H9 (cell line): ENCODE data around the gene ZNF319. TPM values are rescaled to one million over a fixed set of nuclear protein-coding genes. Genes with fewer than 3 reads are reported as not detected.
"Not testable (repeated sequence)": the region's sequence is repeated elsewhere in the genome, so short reads cannot be mapped to it uniquely, and the experiment has no call there.

Experiments used
- DNase-seq: peaks from one replicate; pipeline ENCODE4 v3.0.0-alpha.2; 2017
- H2AFZ ChIP-seq: one replicate; pipeline ENCODE4 v1.6.1; 2013; ENCODE audit warnings: mild to moderate bottlenecking, low read length, control low read depth, moderate library complexity
- H2AK5ac ChIP-seq: 2 replicates; pipeline ENCODE4 v1.6.1; 2013; ENCODE audit warnings: low read length, control low read depth, mixed read lengths; ENCODE audit not compliant: insufficient read length
- H2BK120ac ChIP-seq: one replicate; pipeline ENCODE4 v1.6.1; 2013; ENCODE audit warnings: low read depth, mild to moderate bottlenecking, low read length, control low read depth, inconsistent platforms; ENCODE audit not compliant: poor library complexity, severe bottlenecking
- H2BK12ac ChIP-seq: 2 replicates; pipeline ENCODE4 v1.6.1; 2013; ENCODE audit warnings: low read length, control low read depth, mixed read lengths, low read depth; ENCODE audit not compliant: insufficient read length
- H2BK15ac ChIP-seq: 2 replicates; pipeline ENCODE4 v1.6.1; 2013; ENCODE audit warnings: low read depth, low read length, control low read depth
- H2BK20ac ChIP-seq: one replicate; pipeline ENCODE4 v1.6.1; 2013; ENCODE audit warnings: low read depth, mild to moderate bottlenecking, low read length, control low read depth, inconsistent platforms; ENCODE audit not compliant: poor library complexity, severe bottlenecking
- H2BK5ac ChIP-seq: 2 replicates; pipeline ENCODE4 v1.6.1; 2013; ENCODE audit warnings: low read length, control low read depth, mixed read lengths; ENCODE audit not compliant: insufficient read length
- H3K14ac ChIP-seq: 2 replicates; pipeline ENCODE4 v1.6.1; 2013; ENCODE audit warnings: low read length, control low read depth; ENCODE audit not compliant: insufficient read depth
- H3K18ac ChIP-seq: 2 replicates; pipeline ENCODE4 v1.6.1; 2013; ENCODE audit warnings: low read depth, mild to moderate bottlenecking, mixed read lengths, low read length, control low read depth; ENCODE audit not compliant: insufficient read length
- H3K23ac ChIP-seq: 2 replicates; pipeline ENCODE4 v1.6.1; 2013; ENCODE audit warnings: low read length, control low read depth, mixed read lengths, low read depth; ENCODE audit not compliant: insufficient read length
- H3K23me2 ChIP-seq: 2 replicates; pipeline ENCODE4 v1.6.1; 2013; ENCODE audit warnings: low read depth, mild to moderate bottlenecking, mixed read lengths, low read length, control low read depth; ENCODE audit not compliant: insufficient read length, poor library complexity, severe bottlenecking
- H3K27ac ChIP-seq: 2 replicates; pipeline ENCODE4 v1.5.1; 2013; ENCODE audit warnings: low read length, control low read depth, mixed read lengths, low read depth; ENCODE audit not compliant: insufficient read length
- H3K27me3 ChIP-seq: 2 replicates; pipeline ENCODE4 v1.6.1; 2013; ENCODE audit warnings: low read length, control low read depth, inconsistent platforms; ENCODE audit not compliant: insufficient read depth
- H3K4ac ChIP-seq: 2 replicates; pipeline ENCODE4 v1.6.1; 2013; ENCODE audit warnings: low read depth, mild to moderate bottlenecking, control low read depth, inconsistent platforms, low read length, moderate library complexity
- H3K4me1 ChIP-seq: 2 replicates; pipeline ENCODE4 v1.6.1; 2013; ENCODE audit warnings: low read length, control low read depth, inconsistent platforms; ENCODE audit not compliant: insufficient read depth
- H3K4me2 ChIP-seq: 2 replicates; pipeline ENCODE4 v1.6.1; 2013; ENCODE audit warnings: low read length, control low read depth, mixed read lengths; ENCODE audit not compliant: insufficient read length, insufficient read depth
- H3K56ac ChIP-seq: 2 replicates; pipeline ENCODE4 v1.6.1; 2013; ENCODE audit warnings: low read depth, mild to moderate bottlenecking, mixed read lengths, low read length, control low read depth; ENCODE audit not compliant: insufficient read length
- H3K79me1 ChIP-seq: 2 replicates; pipeline ENCODE4 v1.6.1; 2013; ENCODE audit warnings: low read depth, mild to moderate bottlenecking, moderate library complexity, low read length, control low read depth, inconsistent platforms; ENCODE audit not compliant: insufficient read depth, poor library complexity, severe bottlenecking
- H3K79me2 ChIP-seq: 2 replicates; pipeline ENCODE4 v1.6.1; 2013; ENCODE audit warnings: low read length, control low read depth, inconsistent platforms; ENCODE audit not compliant: insufficient read depth
- H3K9ac ChIP-seq: 2 replicates; pipeline ENCODE4 v1.6.1; 2013; ENCODE audit warnings: low read length, control low read depth, mixed read lengths; ENCODE audit not compliant: insufficient read length; ENCODE audit errors: extremely low read depth
- H3K9me3 ChIP-seq: one replicate; pipeline ENCODE4 v1.6.1; 2013; ENCODE audit warnings: low read depth, low read length, inconsistent platforms; ENCODE audit not compliant: control insufficient read depth
- H3T11ph ChIP-seq: one replicate; pipeline ENCODE4 v1.6.1; 2013; ENCODE audit warnings: mild to moderate bottlenecking, low read length, control low read depth, inconsistent platforms
- H4K20me1 ChIP-seq: one replicate; pipeline ENCODE4 v1.6.1; 2013; ENCODE audit not compliant: control insufficient read depth, insufficient read length, insufficient read depth
- H4K5ac ChIP-seq: 2 replicates; pipeline ENCODE4 v1.6.1; 2013; ENCODE audit warnings: low read depth, mild to moderate bottlenecking, mixed read lengths, low read length, control low read depth; ENCODE audit not compliant: insufficient read length
- H4K8ac ChIP-seq: replicated peaks from 2 replicates; pipeline ENCODE4 v1.6.1; 2013; ENCODE audit warnings: low read length, control low read depth, mixed read lengths, low read depth; ENCODE audit not compliant: insufficient read length
- H4K91ac ChIP-seq: 2 replicates; pipeline ENCODE4 v1.6.1; 2013; ENCODE audit warnings: low read depth, mild to moderate bottlenecking, moderate library complexity, mixed read lengths, low read length, control low read depth; ENCODE audit not compliant: insufficient read length
- H3K27ac Mint-ChIP-seq, 3 experiments: 2 replicates in 2 of 3; 3 replicates in 1 of 3; pipeline ENCODE4 v1.8.0; 2020 to 2021; ENCODE audit warnings: mixed read lengths in 3 of 3, mild to moderate bottlenecking in 1 of 3, moderate library complexity in 1 of 3
- H3K27me3 Mint-ChIP-seq: 2 replicates; pipeline ENCODE4 v1.8.0; 2021; ENCODE audit warnings: low read depth, mild to moderate bottlenecking, moderate library complexity, mixed read lengths
- H3K36me3 Mint-ChIP-seq, 3 experiments: 2 replicates in 2 of 3; 3 replicates in 1 of 3; pipeline ENCODE4 v1.8.0; 2020 to 2021; ENCODE audit warnings: low read depth in 3 of 3, mixed read lengths in 3 of 3; ENCODE audit not compliant: insufficient read depth in 1 of 3
- H3K4me1 Mint-ChIP-seq, 2 experiments: 2 replicates each; pipeline ENCODE4 v1.8.0; 2020; ENCODE audit warnings: mixed read lengths in 2 of 2
- H3K4me3 Mint-ChIP-seq, 2 experiments: 2 replicates in 1 of 2; 3 replicates in 1 of 2; pipeline ENCODE4 v1.8.0; 2020 to 2021; ENCODE audit warnings: mild to moderate bottlenecking in 2 of 2, mixed read lengths in 2 of 2, moderate library complexity in 1 of 2
- H3K9me3 Mint-ChIP-seq, 2 experiments: 2 replicates in 1 of 2; 3 replicates in 1 of 2; pipeline ENCODE4 v1.8.0; 2020; ENCODE audit warnings: mild to moderate bottlenecking in 2 of 2, mixed read lengths in 2 of 2, moderate library complexity in 1 of 2
- CTCF ChIP-seq: fragments of 200-600 bp; sonication (generic); conservative IDR thresholded peaks from 3 replicates; pipeline ENCODE4 v1.8.0; 2021; ENCODE audit warnings: antibody characterized with exemption, mild to moderate bottlenecking
- WGBS: extraction: QIAGEN DNeasy Blood & Tissue Kit; methylation state at CpG from one replicate; pipeline ENCODE4 v1.1.7; 2013; ENCODE audit warnings: missing lambda C conversion rate, low lambda C conversion rate, mixed read lengths; ENCODE audit not compliant: insufficient read length; ENCODE audit errors: extremely low coverage; 5-methylcytosine and 5-hydroxymethylcytosine counted together
- total RNA-seq: library from RNA; stranded (reverse); gene quantifications from 2 replicates; pipeline ENCODE4 v1.2.1, GENCODE V29; 2021

ZNF319 gene
- total RNA-seq, 1 experiment from 2014 or later: 5.6 TPM

GRCh38 chr16:58009856-58010416 is 9.5 kb upstream of the ZNF319 start:
- H3K23ac ChIP-seq: no peak overlapping the region
- H3K9ac ChIP-seq: no peak overlapping the region
- H3K9me3 Mint-ChIP-seq: peaks cover 0 to 6% of the 10 kb centered on the region in 2 experiments; a peak in 3 of 5 replicates
- H3K4me2 ChIP-seq: no peak overlapping the region
- H3K4me1 ChIP-seq: no peaks in the 10 kb centered on the region
- no peak overlapping the region for H2BK120ac ChIP-seq
- no peak overlapping the region for H2BK12ac ChIP-seq
- H2BK5ac ChIP-seq: no peak overlapping the region
- H3K18ac ChIP-seq: no peak overlapping the region
- H3K27ac ChIP-seq: no peak overlapping the region
- H2AK5ac ChIP-seq: no peak overlapping the region
- H2BK20ac ChIP-seq: no peak overlapping the region
- H3K4me3 Mint-ChIP-seq: no peak overlapping the region
- H3K27me3 Mint-ChIP-seq: no peaks in the 10 kb centered on the region
- H3K36me3 Mint-ChIP-seq: peaks cover 26 to 58% (median 34%) of the 10 kb centered on the region in 3 experiments; a peak in 6 of 7 replicates
- H4K91ac ChIP-seq: no peak overlapping the region
- H4K8ac ChIP-seq: no peak overlapping the region
- H3T11ph ChIP-seq: no peak overlapping the region
- no peaks in the 10 kb centered on the region for H3K23me2 ChIP-seq
- H3K27ac Mint-ChIP-seq: peak overlapping the region in 1 of 3 experiments; percentile 88; a peak in 3 of 7 replicates
- H3K14ac ChIP-seq: no peak overlapping the region
- no peak overlapping the region for H2BK15ac ChIP-seq
- H3K27me3 ChIP-seq: no peaks in the 10 kb centered on the region
- H3K56ac ChIP-seq: no peak overlapping the region
- H3K79me1 ChIP-seq: no peaks in the 10 kb centered on the region
- no peak for TF ChIP-seq CTCF
- no peak overlapping the region for H2AFZ ChIP-seq
- no peaks in the 10 kb centered on the region for H4K20me1 ChIP-seq
- no peaks in the 10 kb centered on the region for H3K9me3 ChIP-seq
- no CpG with 5 or more reads among the region's 11 CpGs for WGBS
- no peak overlapping the region for H3K4ac ChIP-seq
- H3K79me2 ChIP-seq: no peaks in the 10 kb centered on the region
- no peak overlapping the region for H4K5ac ChIP-seq
- peaks cover 22 to 25% of the 10 kb centered on the region in 2 experiments for H3K4me1 Mint-ChIP-seq
- DNase-seq: no peak

GRCh38 chr16:58004736-58005135 is 4.3 kb upstream of the ZNF319 start:
- not testable (repeated sequence) for H3T11ph ChIP-seq, H3K18ac ChIP-seq, H3K27ac Mint-ChIP-seq, H3K79me2 ChIP-seq, H3K9me3 ChIP-seq, H2AK5ac ChIP-seq, H3K4me1 Mint-ChIP-seq, H3K56ac ChIP-seq, H4K91ac ChIP-seq, H3K27ac ChIP-seq, H3K4me3 Mint-ChIP-seq, H3K9me3 Mint-ChIP-seq, H4K8ac ChIP-seq, H3K14ac ChIP-seq, H3K79me1 ChIP-seq, H3K4me1 ChIP-seq, H3K23me2 ChIP-seq, H2BK20ac ChIP-seq, H3K9ac ChIP-seq, H3K4ac ChIP-seq, H2BK120ac ChIP-seq, H3K4me2 ChIP-seq, H4K20me1 ChIP-seq, DNase-seq, H2BK12ac ChIP-seq, H4K5ac ChIP-seq, H2AFZ ChIP-seq, H3K27me3 Mint-ChIP-seq, H3K23ac ChIP-seq, H2BK5ac ChIP-seq, H3K27me3 ChIP-seq, H2BK15ac ChIP-seq
- peaks cover 20 to 49% (median 46%) of the 10 kb centered on the region in 3 experiments; a peak in 6 of 7 replicates for H3K36me3 Mint-ChIP-seq
- no CpG with 5 or more reads among the region's 12 CpGs for WGBS
